Heart right ventricle (tissue), 16 donors: Measurements from ENCODE around the gene TXNL1. TPM values are rescaled to one million over a fixed set of nuclear protein-coding genes. Genes with fewer than 3 reads are reported as not detected.

Source experiments
- ATAC-seq, 8 donors: fragments of 200-7000 bp; cut with Tn5 transposase; one replicate each; pipeline ENCODE4 v1.9.1; 2020; ENCODE audit warnings: mild to moderate bottlenecking in 8 of 8, moderate library complexity in 8 of 8, moderate number of reproducible peaks in 1 of 8
- DNase-seq, 2 donors: peaks; one replicate each; pipeline ENCODE4 v3.0.0-alpha.2; 2020
- H3K27ac ChIP-seq, 10 donors: fragments of 200-600 bp; sonication (generic) in 2 of 10; one replicate each; pipeline versions ENCODE4 v1.5.0 to v1.8.0; 2020 to 2022; ENCODE audit warnings: mild to moderate bottlenecking in 3 of 10
- H3K27me3 ChIP-seq, 7 donors: fragments of 200-600 bp; one replicate each; pipeline ENCODE4 v1.8.0; 2021 to 2022; ENCODE audit warnings: mild to moderate bottlenecking in 2 of 7
- H3K36me3 ChIP-seq, 9 donors: fragments of 200-600 bp; sonication (generic) in 1 of 9; one replicate each; pipeline versions ENCODE4 v1.5.0 to v1.8.0; 2020 to 2022; ENCODE audit warnings: mild to moderate bottlenecking in 2 of 9
- H3K4me1 ChIP-seq, 9 donors: fragments of 200-600 bp; sonication (generic) in 1 of 9; one replicate each; pipeline versions ENCODE4 v1.5.0 to v1.8.0; 2020 to 2022; ENCODE audit warnings: mild to moderate bottlenecking in 4 of 9
- H3K4me3 ChIP-seq, 10 donors: fragments of 200-600 bp; sonication (generic) in 2 of 10; one replicate each; pipeline versions ENCODE4 v1.5.0 to v1.8.0; 2020 to 2022; ENCODE audit warnings: mild to moderate bottlenecking in 7 of 10, moderate library complexity in 2 of 10
- H3K9me3 ChIP-seq, 11 donors: fragments of 200-600 bp in 10 of 11; sonication (generic) in 2 of 11; one replicate each; pipeline versions ENCODE4 v1.5.0 to v1.8.0; 2013 to 2022; ENCODE audit warnings: mild to moderate bottlenecking in 2 of 11, control low read depth in 1 of 11, moderate library complexity in 1 of 11
- CTCF ChIP-seq, 9 donors: fragments of 200-600 bp; sonication (generic) in 2 of 9; IDR thresholded peaks; one replicate each; pipeline versions ENCODE4 v1.5.0 to v1.8.0; 2021 to 2022; ENCODE audit warnings: antibody characterized with exemption in 9 of 9, mild to moderate bottlenecking in 5 of 9, moderate library complexity in 1 of 9
- WGBS, 2 donors: extraction: QIAGEN DNeasy Blood & Tissue Kit; methylation state at CpG; one replicate each; pipeline ENCODE4 v1.1.7; 2013; ENCODE audit warnings: inconsistent platforms in 1 of 2; 5-methylcytosine and 5-hydroxymethylcytosine counted together
- intact Hi-C, 10 donors: fragments of 100-400 bp; cut with DNase I; formaldehyde crosslinking; loops; one replicate each; pipeline versions ENCODE4 v1.11.1 to v1.14.2; 2022
- polyA plus RNA-seq, 2 donors: library from polyadenylated mRNA; stranded (reverse); fragments of 200-250 nt; gene quantifications; one replicate each; pipeline ENCODE4 v1.2.3, GENCODE V29; 2013
- total RNA-seq, 10 donors: library from RNA; stranded (reverse); fragmentation: NEBNext Ultra II Directional in 3 of 10; extraction: Animal tissue kit (Norgen Biotek cat#: 25700) in 3 of 10; gene quantifications; one replicate each; pipeline versions ENCODE4 v1.2.1 to v1.2.4, GENCODE V29; 2021 to 2023
- donor health status: Arrhythmogenic right ventricular cardiomyopathy.
- donor health status: ischemic (EF 13 %, LVEDD 7.1; RV severe dilation, severe dysfunction).
- donor health status: healthy with polysubstance abuse.
- donor health status: DM: no; HTN: yes; CAD: no.
- donor health status: DM: no; HTN: no; CAD: no.
- donor health status: ischemic (EF 25% LVEDD 6.9; RV normal size, moderate dysfunction).
- donor health status: ischemic (EF 25% LVEDD 5.7; RV mildly dilated, moderate dysfunction).
- donor health status: healthy.
- donor health status: DM: yes; HTN: yes; CAD: no.
- donor health status: Ischemic cardiomyopathy.
- donor health status: ischemic (EF 35%, LVEDD 5.7; RV mildly dilated, moderate dysfunction).
- donor health status: nonischemic (EF 11% LVEDD 7.7; RV severe dilation, severe dysfunction).
- donor health status: DM: yes; HTN: yes; CAD: no.
- donor health status: PGD.
- donor health status: ischemic (EF 29% LVEDD 5.4; RV normal size, mild dysfunction).
- donor health status: nonischemic (EF 23%, LVEDD 6.1; RV moderate dilation, normal function).

Gene TXNL1
- total and polyA plus RNA-seq, 12 donors, result 45.0 to 112 (median 89.3) TPM

DNA sequence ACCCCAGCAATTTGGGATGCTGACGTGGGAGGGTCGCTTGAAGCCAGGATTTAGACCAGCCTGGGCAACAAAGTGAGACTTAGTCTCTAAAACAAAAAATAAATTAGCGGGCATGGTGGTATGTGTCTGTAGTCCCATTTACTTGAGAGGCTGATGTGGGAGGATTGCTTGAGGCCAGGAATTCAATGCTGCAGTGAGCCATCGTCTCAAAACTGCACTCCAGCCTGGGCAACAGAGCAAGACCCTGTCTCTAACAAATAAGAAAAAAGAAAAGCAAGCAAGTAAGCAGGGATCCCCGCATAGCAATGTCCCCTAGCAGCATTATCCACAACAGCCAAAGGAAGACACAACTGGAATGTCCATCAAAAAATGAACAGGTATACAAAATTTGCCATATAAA, 3.4 kb downstream of the TXNL1 start:
- peaks cover 3 to 56% (median 42%) of the 10 kb centered on the region in 9 donors for H3K4me1 ChIP-seq

GRCh38 chr18:56632070-56633022, 6.0 kb downstream of the TXNL1 start:
- no peaks in the 10 kb centered on the region for H3K9me3 ChIP-seq
- H3K4me1 ChIP-seq, result peaks cover 3 to 65% (median 46%) of the 10 kb centered on the region in 9 donors
- peaks cover 0 to 38% (median 0%) of the 10 kb centered on the region in 9 donors for H3K36me3 ChIP-seq
- ATAC-seq, result no peak
- DNase-seq, result no peak
- no peak overlapping the region for H3K4me3 ChIP-seq
- no peak overlapping the region for H3K27ac ChIP-seq
- intact Hi-C loops, result no loop called here
- WGBS, 2 donors, result 86% methylated on average over 7 of the region's 7 CpGs
- H3K27me3 ChIP-seq, result no peaks in the 10 kb centered on the region
- TF ChIP-seq CTCF (IDR thresholded peaks at IDR 0.05), result no peak

More for the DNA sequence above, 3.4 kb downstream of the TXNL1 start:
- H3K4me3 ChIP-seq, result no peak overlapping the region
- ATAC-seq (no peak), DNase-seq (no peak)
- intact Hi-C loops, result no loop called here
- no peak for TF ChIP-seq CTCF (IDR thresholded peaks at IDR 0.05)
- peaks cover 0 to 31% (median 0%) of the 10 kb centered on the region in 9 donors for H3K36me3 ChIP-seq
- no peak overlapping the region for H3K27ac ChIP-seq
- H3K9me3 ChIP-seq, result no peaks in the 10 kb centered on the region
- 90 to 92% methylated on average over 5 of the region's 5 CpGs for WGBS, 2 donors
- no peaks in the 10 kb centered on the region for H3K27me3 ChIP-seq

DNA sequence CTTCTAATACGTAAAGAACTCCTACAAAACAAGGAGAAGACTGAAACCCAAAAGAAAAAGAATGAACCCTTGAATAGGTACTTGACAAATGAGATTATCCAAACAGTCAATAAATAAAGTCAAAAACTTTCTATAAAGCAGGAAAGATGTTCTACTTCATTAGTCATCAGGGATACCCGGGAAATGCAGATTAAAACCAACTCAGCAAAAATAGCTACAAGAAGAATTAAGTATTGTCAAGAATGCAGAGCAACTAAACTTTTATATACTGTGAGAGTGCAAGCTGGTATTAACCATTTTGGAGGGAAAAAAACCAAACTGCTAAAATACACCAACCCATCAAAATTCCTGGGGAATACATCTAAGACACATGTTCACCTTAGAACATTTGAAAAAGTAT, 10.4 kb downstream of the TXNL1 start:
- WGBS, 2 donors, result 73% methylated on average over 2 of the region's 2 CpGs
- no peak overlapping the region for H3K4me3 ChIP-seq
- H3K27me3 ChIP-seq, result no peaks in the 10 kb centered on the region
- no peak overlapping the region for H3K27ac ChIP-seq
- peaks cover 0 to 52% (median 0%) of the 10 kb centered on the region in 9 donors for H3K36me3 ChIP-seq
- ATAC-seq (no peak), DNase-seq (no peak)
- intact Hi-C loops, result no loop called here
- peaks cover 0 to 57% (median 25%) of the 10 kb centered on the region in 9 donors for H3K4me1 ChIP-seq
- no peak for TF ChIP-seq CTCF (IDR thresholded peaks at IDR 0.05)
- no peaks in the 10 kb centered on the region for H3K9me3 ChIP-seq

GRCh38 chr18:56615738-56616520, 22.5 kb downstream of the TXNL1 start:
- Histone ChIP-seq H3K9me3 (no peaks in the 10 kb centered on the region), H3K27me3 (no peaks in the 10 kb centered on the region), H3K27ac (no peak overlapping the region), H3K4me3 (no peak overlapping the region), H3K4me1 (no peaks in the 10 kb centered on the region), H3K36me3 (peaks cover 0 to 100% (median 49%) of the 10 kb centered on the region in 9 donors)
- no peak for TF ChIP-seq CTCF (IDR thresholded peaks at IDR 0.05)
- WGBS, 2 donors, result 85 to 89% methylated on average over 7 of the region's 7 CpGs
- no peak for DNase-seq
- no peak for ATAC-seq
- intact Hi-C loops, result no loop called here
